Endothelial cell (in vitro differentiated cells): ENCODE results near the gene OR52L1. TPM values are rescaled to one million over a fixed set of nuclear protein-coding genes. Genes with fewer than 3 reads are reported as not detected.

Source experiments
- total RNA-seq: library from RNA; stranded (reverse); fragmentation: NEBNext Ultra II Directional; extraction: Animal tissue kit (Norgen Biotek cat#: 25700); gene quantifications from one replicate; pipeline ENCODE4 v1.2.1, GENCODE V29; 2021; ENCODE audit not compliant: unreplicated experiment

OR52L1 gene
- total RNA-seq, 1 donor from 2014 or later, result not detected

Other genes with a start within 250 kb of the OR52L1 start
- gene OR52N4, start 232.7 kb downstream of the OR52L1 start, total RNA-seq, result not detected
- gene OR52N5, start 203.6 kb downstream of the OR52L1 start, total RNA-seq, result 6.8 TPM
- gene OR52N1, start 195.7 kb downstream of the OR52L1 start, total RNA-seq, result 13.6 TPM
- gene OR52N2, start 178.1 kb downstream of the OR52L1 start, total RNA-seq, result not detected
- gene OR52E6, start 145.1 kb downstream of the OR52L1 start, total RNA-seq, result not detected
- not detected for gene OR52E8, start 129.3 kb downstream of the OR52L1 start, total RNA-seq
- gene OR52E4, start 106.4 kb downstream of the OR52L1 start, total RNA-seq, result not detected
- not detected for gene OR52E5, start 93.8 kb downstream of the OR52L1 start, total RNA-seq
- not detected for gene OR56A3, start 44.7 kb downstream of the OR52L1 start, total RNA-seq
- gene OR56A5, start 18.5 kb downstream of the OR52L1 start, total RNA-seq, result not detected
- 0.13 TPM for gene OR56A4, start 20.0 kb upstream of the OR52L1 start, total RNA-seq
- 0.03 TPM for gene OR56A1, start 43.8 kb upstream of the OR52L1 start, total RNA-seq
- not detected for gene OR56B4, start 120.7 kb upstream of the OR52L1 start, total RNA-seq
- gene OR52B2, start 183.3 kb upstream of the OR52L1 start, total RNA-seq, result not detected
- gene OR52W1, start 212.2 kb upstream of the OR52L1 start, total RNA-seq, result not detected
- not detected for gene C11orf42, start 218.6 kb upstream of the OR52L1 start, total RNA-seq
- 29.3 TPM for gene FHIP1B, start 247.7 kb upstream of the OR52L1 start, total RNA-seq